Neural progenitor cell (in vitro differentiated cells): ENCODE data around the gene MYL7. TPM values are rescaled to one million over a fixed set of nuclear protein-coding genes. Genes with fewer than 3 reads are reported as not detected.

Source experiments
- DNase-seq: peaks from one replicate; pipeline ENCODE4 v3.0.0-alpha.2; 2016; ENCODE audit warnings: low spot score
- H2AFZ ChIP-seq: fragments of 200-600 bp; sonication (generic); replicated peaks from 2 replicates; pipeline ENCODE4 v1.6.1; 2016; ENCODE audit warnings: antibody characterized with exemption
- H3F3A ChIP-seq: fragments of 200-600 bp; sonication (generic); 2 replicates; pipeline ENCODE4 v1.6.1; 2016; ENCODE audit warnings: antibody characterized with exemption, low read depth
- H3K27ac ChIP-seq: fragments of 200-600 bp; sonication (generic); 2 replicates; pipeline ENCODE4 v1.5.1; 2016; ENCODE audit warnings: mild to moderate bottlenecking
- H3K27me3 ChIP-seq: fragments of 200-600 bp; sonication (generic); 2 replicates; pipeline ENCODE4 v1.6.1; 2016; ENCODE audit warnings: mild to moderate bottlenecking, moderate library complexity
- H3K36me3 ChIP-seq: fragments of 200-600 bp; sonication (generic); 2 replicates; pipeline ENCODE4 v1.5.1; 2016
- H3K4me1 ChIP-seq: fragments of 200-600 bp; sonication (generic); 2 replicates; pipeline ENCODE4 v1.6.1; 2016; ENCODE audit warnings: mixed run types
- H3K4me2 ChIP-seq: fragments of 200-600 bp; sonication (generic); 2 replicates; pipeline ENCODE4 v1.6.1; 2016
- H3K4me3 ChIP-seq: fragments of 200-600 bp; sonication (generic); 2 replicates; pipeline ENCODE4 v1.5.1; 2016
- H3K79me2 ChIP-seq: fragments of 200-600 bp; sonication (generic); 2 replicates; pipeline ENCODE4 v1.6.1; 2016; ENCODE audit warnings: low read depth
- H3K9ac ChIP-seq: fragments of 200-600 bp; sonication (generic); 2 replicates; pipeline ENCODE4 v1.6.1; 2016
- H3K9me3 ChIP-seq: fragments of 200-600 bp; sonication (generic); 2 replicates; pipeline ENCODE4 v1.5.1; 2016; ENCODE audit warnings: low read depth
- H4K20me1 ChIP-seq: fragments of 200-600 bp; sonication (generic); 2 replicates; pipeline ENCODE4 v1.6.1; 2016; ENCODE audit warnings: low read depth
- H3K27ac Mint-ChIP-seq: 3 replicates; pipeline ENCODE4 v1.8.0; 2021; ENCODE audit warnings: mixed read lengths
- H3K27me3 Mint-ChIP-seq: 2 replicates; pipeline ENCODE4 v1.8.0; 2022; ENCODE audit warnings: low read depth, mild to moderate bottlenecking, inconsistent platforms, moderate library complexity, mixed read lengths; ENCODE audit not compliant: insufficient read depth
- H3K36me3 Mint-ChIP-seq: 3 replicates; pipeline ENCODE4 v1.8.0; 2021; ENCODE audit warnings: mixed read lengths
- H3K4me1 Mint-ChIP-seq: 3 replicates; pipeline ENCODE4 v1.8.0; 2021; ENCODE audit warnings: mixed read lengths
- H3K4me3 Mint-ChIP-seq: 3 replicates; pipeline ENCODE4 v1.8.0; 2021; ENCODE audit warnings: mild to moderate bottlenecking, moderate library complexity, mixed read lengths
- H3K9me3 Mint-ChIP-seq: 3 replicates; pipeline ENCODE4 v1.8.0; 2020; ENCODE audit warnings: mixed read lengths
- CTCF ChIP-seq: fragments of 200-600 bp; sonication (generic); IDR thresholded peaks from 2 replicates; pipeline ENCODE4 v1.5.1; 2017; ENCODE audit warnings: antibody characterized with exemption, mild to moderate bottlenecking
- EZH2 ChIP-seq: fragments of 200-600 bp; sonication (generic); IDR thresholded peaks from 2 replicates; pipeline ENCODE4 v1.6.1; 2017; ENCODE audit warnings: antibody characterized with exemption, mild to moderate bottlenecking, moderate library complexity
- EZH2phosphoT487 ChIP-seq: fragments of 200-600 bp; sonication (generic); IDR thresholded peaks from 2 replicates; pipeline ENCODE4 v1.6.1; 2017; ENCODE audit warnings: antibody characterized with exemption
- total RNA-seq: library from RNA; depleted of rRNA; stranded (reverse); fragments of >200 nt; gene quantifications from 2 replicates; pipeline ENCODE4 v1.2.3, GENCODE V29; 2015; ENCODE audit warnings: low replicate concordance

Gene MYL7
- total RNA-seq, 1 donor from 2014 or later: not detected

GRCh38 chr7:44158873-44159631 lies 17.9 kb upstream of the MYL7 start:
- H3K9me3 Mint-ChIP-seq: no peaks in the 10 kb centered on the region
- Histone ChIP-seq H3K4me3 (no peak overlapping the region), H3K9ac (no peak overlapping the region), H3K27ac (no peak overlapping the region), H3K27me3 (no peaks in the 10 kb centered on the region), H3K4me2 (no peak overlapping the region), H3K36me3 (no peaks in the 10 kb centered on the region), H3K9me3 (no peaks in the 10 kb centered on the region), H2AFZ (no peak overlapping the region), H4K20me1 (no peaks in the 10 kb centered on the region), H3K4me1 (peaks cover 13% of the 10 kb centered on the region), H3K79me2 (no peaks in the 10 kb centered on the region), H3F3A (no peaks in the 10 kb centered on the region)
- no peak overlapping the region for H3K27ac Mint-ChIP-seq
- no peak for DNase-seq
- TF ChIP-seq CTCF (no peak), EZH2 (no peak), EZH2phosphoT487 (no peak)
- peaks cover 17% of the 10 kb centered on the region for H3K4me1 Mint-ChIP-seq
- H3K4me3 Mint-ChIP-seq: no peak overlapping the region
- peaks cover 7% of the 10 kb centered on the region for H3K27me3 Mint-ChIP-seq
- no peaks in the 10 kb centered on the region for H3K36me3 Mint-ChIP-seq

- Histone ChIP-seq H3K9me3 (no peaks in the 10 kb centered on the region), H3K4me3 (no peak overlapping the region), H4K20me1 (no peaks in the 10 kb centered on the region), H3K27ac (no peak overlapping the region), H3K4me1 (peaks cover 5% of the 10 kb centered on the region), H3K27me3 (no peaks in the 10 kb centered on the region), H3F3A (no peaks in the 10 kb centered on the region), H3K4me2 (no peak overlapping the region), H3K36me3 (no peaks in the 10 kb centered on the region), H3K79me2 (no peaks in the 10 kb centered on the region), H2AFZ (no peak overlapping the region), H3K9ac (no peak overlapping the region)
- H3K4me3 Mint-ChIP-seq: no peak overlapping the region
- DNase-seq: no peak
- no peak overlapping the region for H3K27ac Mint-ChIP-seq
- no peak for TF ChIP-seq EZH2
- TF ChIP-seq EZH2phosphoT487: no peak
- TF ChIP-seq CTCF: no peak
- H3K9me3 Mint-ChIP-seq: no peaks in the 10 kb centered on the region
- H3K27me3 Mint-ChIP-seq: peaks cover 7% of the 10 kb centered on the region
- H3K4me1 Mint-ChIP-seq: peaks cover 9% of the 10 kb centered on the region
- H3K36me3 Mint-ChIP-seq: no peaks in the 10 kb centered on the region
These were observed 17.2 kb upstream of the MYL7 start for GRCh38 chr7:44158096-44158872.

GRCh38 chr7:44157116-44158080 lies 16.3 kb upstream of the MYL7 start:
- no peak overlapping the region for H3K9ac ChIP-seq
- no peak overlapping the region for H3K4me3 Mint-ChIP-seq
- peaks cover 8% of the 10 kb centered on the region for H3K4me1 Mint-ChIP-seq
- no peak overlapping the region for H3K4me3 ChIP-seq
- H3K4me1 ChIP-seq: peaks cover 3% of the 10 kb centered on the region
- no peak overlapping the region for H2AFZ ChIP-seq
- no peaks in the 10 kb centered on the region for H3K79me2 ChIP-seq
- no peaks in the 10 kb centered on the region for H3F3A ChIP-seq
- H3K27ac Mint-ChIP-seq: peak overlapping the region; percentile 46
- H3K27me3 ChIP-seq: no peaks in the 10 kb centered on the region
- no peaks in the 10 kb centered on the region for H3K9me3 ChIP-seq
- peak; percentile 21 for DNase-seq
- peaks cover 6% of the 10 kb centered on the region for H3K27me3 Mint-ChIP-seq
- H3K27ac ChIP-seq: no peak overlapping the region
- no peaks in the 10 kb centered on the region for H4K20me1 ChIP-seq
- no peaks in the 10 kb centered on the region for H3K36me3 Mint-ChIP-seq
- H3K9me3 Mint-ChIP-seq: no peaks in the 10 kb centered on the region
- no peak overlapping the region for H3K4me2 ChIP-seq
- no peaks in the 10 kb centered on the region for H3K36me3 ChIP-seq
- TF ChIP-seq CTCF (peak; percentile 14), EZH2 (no peak), EZH2phosphoT487 (no peak)
